Retinal pigment epithelial cell (primary cell): ENCODE results near the gene PARVG.

Source experiments
- DNase-seq: peaks from one replicate; pipeline ENCODE4 v3.0.0-alpha.2; 2010; ENCODE audit warnings: low read depth
- H3K4me3 ChIP-seq: 2 replicates; pipeline ENCODE4 v1.5.1; 2011; ENCODE audit warnings: mild to moderate bottlenecking, low read length, control low read depth, moderate library complexity
- CTCF ChIP-seq: conservative IDR thresholded peaks from 2 replicates; pipeline ENCODE4 v1.5.1; 2011; ENCODE audit warnings: low read depth, low read length, control low read depth, inconsistent platforms

Gene PARVG

DNA sequence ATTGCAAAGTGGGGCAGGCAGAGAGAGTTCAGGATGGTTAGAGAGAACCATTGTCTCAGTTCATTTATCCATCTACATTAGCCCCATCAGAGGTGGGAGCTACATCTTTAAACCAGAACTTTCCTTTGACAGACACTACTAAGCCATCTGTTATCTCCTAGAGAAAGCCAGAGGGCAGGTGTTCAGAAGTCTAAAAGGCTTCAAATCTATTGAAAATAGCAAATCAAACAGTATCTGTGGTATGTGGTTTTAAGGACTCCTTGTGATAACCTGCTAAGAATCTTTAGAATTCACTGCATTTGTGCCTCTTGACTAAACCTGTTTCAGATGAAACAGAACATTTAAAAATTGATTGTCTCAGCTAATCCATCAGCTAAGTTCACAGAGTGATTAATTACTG is 43.9 kb upstream of the PARVG start:
- no peak for TF ChIP-seq CTCF
- H3K4me3 ChIP-seq = no peak overlapping the region
- no peak for DNase-seq

DNA sequence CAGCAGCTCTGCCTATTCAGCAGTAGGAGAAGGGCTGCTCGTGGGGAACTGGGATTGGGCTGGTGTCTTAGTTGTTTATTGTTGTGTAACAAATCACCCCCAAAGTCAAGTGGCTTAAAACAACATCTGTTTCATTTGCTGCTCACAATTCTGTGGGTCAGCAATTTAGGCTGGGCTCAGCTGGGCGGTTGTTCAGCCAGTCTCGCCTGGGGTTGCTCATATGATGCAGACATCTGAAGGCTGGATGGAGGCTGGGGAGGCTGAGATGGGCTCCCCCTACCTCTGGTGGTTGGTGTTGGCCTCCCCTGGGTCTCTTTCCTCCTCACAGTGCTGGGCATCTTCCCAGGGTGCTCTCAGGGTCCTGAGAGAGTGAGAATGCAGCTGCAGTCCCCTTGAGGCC is 43.3 kb upstream of the PARVG start:
- H3K4me3 ChIP-seq = no peak overlapping the region
- DNase-seq = no peak
- no peak for TF ChIP-seq CTCF

DNA sequence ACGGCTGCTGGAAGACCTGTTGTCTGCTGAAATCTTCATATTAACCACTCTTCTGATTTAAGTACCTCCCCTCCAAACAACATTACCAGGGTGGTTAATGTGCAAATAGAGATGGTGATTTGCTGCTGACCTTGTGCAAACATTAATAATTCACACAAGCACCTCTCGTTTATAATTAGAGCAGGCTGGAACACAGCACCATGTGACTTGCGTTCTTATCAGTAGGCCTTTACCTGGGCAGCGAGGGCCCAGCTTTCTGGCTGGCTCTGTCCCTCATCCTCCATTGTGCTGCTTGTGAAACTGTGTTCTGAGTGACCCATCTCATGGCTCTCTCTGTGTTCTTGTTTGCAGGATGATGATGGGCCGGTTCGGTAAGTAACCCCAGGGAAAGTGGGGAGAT is 41.0 kb upstream of the PARVG start:
- TF ChIP-seq CTCF = no peak
- no peak for DNase-seq
- H3K4me3 ChIP-seq = no peak overlapping the region

DNA sequence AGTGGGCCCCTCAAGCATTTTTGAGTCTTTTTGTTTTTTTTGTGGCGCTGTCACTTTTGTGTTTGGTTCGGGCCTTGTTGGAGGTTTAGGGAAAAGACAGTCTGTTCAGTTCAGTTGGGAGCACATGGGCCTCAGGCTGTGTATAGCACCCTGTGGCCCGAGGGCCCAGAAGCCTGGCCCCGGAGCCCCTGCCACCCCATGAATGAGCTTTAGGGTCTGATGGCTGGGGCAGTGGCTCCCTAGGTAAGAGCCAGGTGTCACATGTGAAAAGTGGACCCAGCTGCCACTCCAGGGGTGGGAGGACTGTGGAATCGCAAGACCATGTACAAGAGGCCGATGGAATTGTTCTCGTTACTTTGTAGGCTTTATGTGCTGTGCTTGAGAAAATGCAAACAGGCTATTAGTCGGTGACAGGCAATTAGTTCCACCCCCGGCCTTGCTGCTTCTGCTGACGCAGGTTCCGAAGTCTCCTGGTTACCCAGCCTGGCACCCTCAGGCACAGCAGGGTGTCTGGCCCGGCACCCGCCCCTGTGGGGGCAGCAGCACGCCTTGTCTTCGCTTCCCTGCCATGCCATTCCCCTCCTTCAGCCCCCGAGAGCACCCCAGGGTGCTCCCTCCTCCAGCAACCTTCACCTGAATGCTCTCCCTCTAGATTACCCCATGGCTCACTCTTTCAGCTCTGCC is 38.2 kb upstream of the PARVG start:
- no peak overlapping the region for H3K4me3 ChIP-seq
- no peak for TF ChIP-seq CTCF
- no peak for DNase-seq

GRCh38 chr22:44143105-44143474 is 37.6 kb upstream of the PARVG start:
- no peak for TF ChIP-seq CTCF
- no peak for DNase-seq
- no peak overlapping the region for H3K4me3 ChIP-seq

DNA sequence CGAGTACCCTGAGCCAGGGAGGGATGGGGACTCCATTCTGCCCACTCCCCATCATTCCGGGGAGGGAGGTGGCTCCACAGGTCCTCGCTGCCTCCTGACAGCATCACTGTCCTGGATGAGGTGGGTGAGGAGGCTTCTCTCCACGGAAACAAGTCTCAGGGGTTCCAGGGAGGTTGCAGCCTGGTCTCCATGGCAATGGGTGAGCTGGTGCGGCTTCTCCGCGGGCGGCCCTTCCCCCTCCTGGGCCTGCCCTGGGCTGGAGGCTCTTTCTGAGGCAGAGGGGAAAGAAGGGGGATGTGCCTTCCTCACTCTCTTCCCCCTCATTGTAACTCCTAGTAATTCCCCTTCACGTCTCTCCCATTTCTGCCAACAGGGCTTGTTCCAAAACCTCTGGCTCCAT is 37.1 kb upstream of the PARVG start:
- DNase-seq = no peak
- no peak overlapping the region for H3K4me3 ChIP-seq
- no peak for TF ChIP-seq CTCF

GRCh38 chr22:44144046-44144569 is 36.6 kb upstream of the PARVG start:
- H3K4me3 ChIP-seq = no peak overlapping the region
- DNase-seq = no peak
- TF ChIP-seq CTCF = no peak
